GM18502 (cell line): ENCODE results near the gene KCNH3.
"Not testable (repeated sequence)": the region's sequence is repeated elsewhere in the genome, so short reads cannot be mapped to it uniquely, and the experiment has no call there.

Experiments used
- ATAC-seq: cut with Tn5 transposase; IDR thresholded peaks from one replicate; pipeline ENCODE4 v1.9.1; 2021; ENCODE audit warnings: mild to moderate bottlenecking; ENCODE audit not compliant: unreplicated experiment, poor library complexity

Gene KCNH3

GRCh38 chr12:49582850-49583249 is 44.0 kb downstream of the KCNH3 start:
- ATAC-seq: no peak

- no peak for ATAC-seq
Measured at GRCh38 chr12:49583366-49584094, 44.7 kb downstream of the KCNH3 start.

GRCh38 chr12:49584591-49584990 is 45.8 kb downstream of the KCNH3 start:
- no peak for ATAC-seq

GRCh38 chr12:49585477-49586459 is 46.9 kb downstream of the KCNH3 start:
- no peak for ATAC-seq

GRCh38 chr12:49587174-49587908 is 48.5 kb downstream of the KCNH3 start:
- no peak for ATAC-seq

- ATAC-seq: no peak
Measured at GRCh38 chr12:49588281-49588680, 49.5 kb downstream of the KCNH3 start.

- ATAC-seq: no peak
Measured at GRCh38 chr12:49588721-49589516, 50.1 kb downstream of the KCNH3 start.

GRCh38 chr12:49598527-49598926 is 59.7 kb downstream of the KCNH3 start:
- ATAC-seq: no peak

- no peak for ATAC-seq
Measured at GRCh38 chr12:49599961-49600360, 61.1 kb downstream of the KCNH3 start.

GRCh38 chr12:49603721-49604120 is 64.9 kb downstream of the KCNH3 start:
- no peak for ATAC-seq

GRCh38 chr12:49604856-49605255 is 66.0 kb downstream of the KCNH3 start:
- no peak for ATAC-seq

- ATAC-seq: not testable (repeated sequence)
Measured at GRCh38 chr12:49605539-49605938, 66.7 kb downstream of the KCNH3 start, which contains the start of gene FAM186B. FAM186B (minus strand) TSS chr12:49605639; CDS start chr12:49605477, 162 bp downstream.
